HepG2 (cell line): ENCODE data around the gene TCAP. TPM values are rescaled to one million over a fixed set of nuclear protein-coding genes. Genes with fewer than 3 reads are reported as not detected.
A peak's percentile ranks its signal among the peaks of the same experiment; 100 is the strongest.

ENCODE experiments used
- ATAC-seq: fragments of 200-7000 bp; cut with Tn5 transposase; 3 replicates; pipeline ENCODE4 v1.9.1; 2020; ENCODE audit warnings: mild to moderate bottlenecking, moderate library complexity
- BruUV-seq: library from RNA; stranded (reverse); fragments of 400-500 nt; replicated peaks from 2 replicates; lab custom pipeline; 2021; lab: Mats Ljungman, UMichigan
- CTCF ChIA-PET: fragments of 300-600 bp; formaldehyde crosslinking; extraction: SDS; loops from one replicate; lab custom pipeline; 2021; ENCODE audit warnings: low total read pairs, inconsistent platforms, low intra/inter-chr PET ratio; lab: Yijun Ruan, JAX
- POLR2A ChIA-PET: fragments of 350-600 bp; sonication (Branson Sonifier 250); formaldehyde crosslinking; loops from one replicate; lab custom pipeline; 2020; ENCODE audit warnings: antibody characterized with exemption, inconsistent platforms; lab: Yijun Ruan, JAX
- DNase-seq: peaks from one replicate; pipeline ENCODE4 v3.0.0-alpha.2; 2015; ENCODE audit warnings: low spot score
- FAIRE-seq: peaks from 3 replicates; lab custom pipeline; 2011; peaks lifted over from hg19 to GRCh38; lab: Jason Lieb, UNC
- H2AFZ ChIP-seq: one replicate; pipeline ENCODE4 v1.6.1; 2011; ENCODE audit warnings: low read length, inconsistent platforms
- H3K27ac ChIP-seq: fragments of 300-600 bp; 3 replicates; pipeline ENCODE4 v1.8.0; 2011; ENCODE audit warnings: mixed run types, mild to moderate bottlenecking, mixed read lengths, low read length, inconsistent platforms; ENCODE audit not compliant: insufficient read depth; ENCODE audit errors: extremely low read length
- H3K27me3 ChIP-seq, 2 experiments: fragments of 200-600 bp in 1 of 2; 2 replicates in 1 of 2; 3 replicates in 1 of 2; pipeline versions ENCODE4 v1.6.0 to v1.8.0; 2011; ENCODE audit warnings: low read length in 2 of 2, mild to moderate bottlenecking in 2 of 2, moderate library complexity in 2 of 2, inconsistent platforms in 1 of 2; ENCODE audit not compliant: insufficient read depth in 2 of 2, control insufficient read depth in 1 of 2
- H3K36me3 ChIP-seq, 2 experiments: fragments of 200-600 bp in 1 of 2; replicated peaks in 1 of 2; 2 replicates in 1 of 2; 3 replicates in 1 of 2; pipeline versions ENCODE4 v1.5.1 to v1.8.0; 2011; ENCODE audit warnings: low read length in 2 of 2, inconsistent platforms in 1 of 2; ENCODE audit not compliant: insufficient read depth in 2 of 2, control insufficient read depth in 1 of 2
- H3K4me1 ChIP-seq: 2 replicates; pipeline ENCODE4 v1.5.1; 2012; ENCODE audit warnings: low read length, inconsistent platforms; ENCODE audit not compliant: insufficient read depth
- H3K4me2 ChIP-seq: 2 replicates; pipeline ENCODE4 v1.6.0; 2011; ENCODE audit warnings: low read depth, low read length, inconsistent platforms
- H3K4me3 ChIP-seq, 3 experiments: fragments of 200-600 bp in 1 of 3; sonication (generic), shearing (Covaris generic) in 1 of 3; replicated peaks in 1 of 3; 2 replicates each; pipeline ENCODE4 v1.5.1; 2011 to 2016; ENCODE audit warnings: low read length in 3 of 3, inconsistent platforms in 2 of 3, low read depth in 2 of 3, mild to moderate bottlenecking in 2 of 3, control low read depth in 1 of 3, mixed read lengths in 1 of 3; ENCODE audit not compliant: insufficient read depth in 1 of 3
- H3K79me2 ChIP-seq: one replicate; pipeline ENCODE4 v1.6.1; 2011; ENCODE audit warnings: low read length, inconsistent platforms; ENCODE audit not compliant: insufficient read depth
- H3K9ac ChIP-seq: 2 replicates; pipeline ENCODE4 v1.6.0; 2011; ENCODE audit warnings: mild to moderate bottlenecking, low read depth, low read length, inconsistent platforms; ENCODE audit not compliant: insufficient read depth
- H3K9me3 ChIP-seq: 2 replicates; pipeline ENCODE4 v1.5.1; 2012; ENCODE audit warnings: mild to moderate bottlenecking, low read length
- H4K20me1 ChIP-seq: 2 replicates; pipeline ENCODE4 v1.6.0; 2011; ENCODE audit warnings: inconsistent platforms, mild to moderate bottlenecking, low read length, moderate library complexity; ENCODE audit not compliant: insufficient read depth
- KDM4B ChIP-seq: sonication (generic); formaldehyde crosslinking; IDR thresholded peaks from 2 replicates; pipeline ENCODE4 v1.4.0; 2020; ENCODE audit warnings: missing genetic modification reagents
- PAX8 ChIP-seq: sonication (generic); formaldehyde crosslinking; IDR thresholded peaks from 2 replicates; pipeline ENCODE4 v1.8.0; 2022; ENCODE audit warnings: mild to moderate bottlenecking, missing genetic modification reagents, borderline replicate concordance
- SAP130 ChIP-seq: IDR thresholded peaks from 2 replicates; pipeline ENCODE4 v1.6.1; 2016; ENCODE audit warnings: low read depth
- TAF1 ChIP-seq: sonication (generic); formaldehyde crosslinking; IDR thresholded peaks from 2 replicates; pipeline ENCODE4 v1.4.0; 2020; ENCODE audit warnings: missing genetic modification reagents
- ZMAT3 ChIP-seq: sonication (generic); formaldehyde crosslinking; conservative IDR thresholded peaks from 2 replicates; pipeline ENCODE4 v1.7.0; 2021; ENCODE audit warnings: missing genetic modification reagents
- ZNF468 ChIP-seq: sonication (generic); formaldehyde crosslinking; IDR thresholded peaks from 2 replicates; pipeline ENCODE4 v1.8.0; 2022; ENCODE audit warnings: mild to moderate bottlenecking, moderate library complexity, missing genetic modification reagents
- ZNF501 ChIP-seq: sonication (generic); formaldehyde crosslinking; IDR thresholded peaks from 2 replicates; pipeline ENCODE4 v1.5.1; 2020; ENCODE audit warnings: mild to moderate bottlenecking, moderate library complexity, missing genetic modification reagents
- WGBS: methylation state at CpG from one replicate; pipeline ENCODE4 v1.1.6; 2017; ENCODE audit warnings: low lambda C conversion rate; 5-methylcytosine and 5-hydroxymethylcytosine counted together
- in situ Hi-C: cut with HindIII; loops from 2 replicates; pipeline ENCODE4 v1.10.0; 2017; ENCODE audit warnings: low pct_unique_long_range_greater_than_20kb; ENCODE audit not compliant: extremely low pct_ligation_motif_present
- intact Hi-C: fragments of 100-400 bp; cut with micrococcal nuclease; formaldehyde crosslinking; loops from one replicate; pipeline ENCODE4 v1.10.0; 2022; ENCODE audit not compliant: unreplicated experiment
- polyA plus RNA-seq, 8 experiments: library from polyadenylated mRNA; depleted of rRNA in 3 of 8; stranded (reverse) in 7 of 8; unstranded in 1 of 8; fragments of >200 nt; fragmentation: Illumina TruSeq in 4 of 8; extraction: Trizol in 4 of 8; gene quantifications; 2 replicates each; pipeline versions ENCODE4 v1.2.1 to v1.2.3, GENCODE V29; 2011 to 2016; ENCODE audit warnings: low read depth in 4 of 8, missing spikeins in 1 of 8, mixed read lengths in 1 of 8; ENCODE audit not compliant: insufficient read depth in 1 of 8
- total RNA-seq, 5 experiments: library from RNA; depleted of rRNA; stranded (reverse); fragments of >200 nt; fragmentation: Illumina TruSeq; extraction: Trizol; gene quantifications; 2 replicates each; pipeline ENCODE4 v1.2.3, GENCODE V29; 2016; ENCODE audit warnings: low read depth in 1 of 5
- TF ChIP-seq, protein P1 (sequence below): sonication (generic); formaldehyde crosslinking; IDR thresholded peaks from 2 replicates; pipeline ENCODE4 v1.4.0; 2020; ENCODE audit warnings: mild to moderate bottlenecking, missing genetic modification reagents, borderline replicate concordance
- TF ChIP-seq, protein P2 (sequence below): sonication (generic); formaldehyde crosslinking; IDR thresholded peaks from 2 replicates; pipeline ENCODE4 v1.8.1; 2023; ENCODE audit warnings: mild to moderate bottlenecking, missing genetic modification reagents, borderline replicate concordance
- TF ChIP-seq, protein P3 (sequence below): sonication (generic); formaldehyde crosslinking; IDR thresholded peaks from 2 replicates; pipeline ENCODE4 v1.4.0; 2020; ENCODE audit warnings: mild to moderate bottlenecking, missing genetic modification reagents

Gene TCAP
- total and polyA plus RNA-seq, 2 of the 13 experiments (the other 11 are each of a cell fraction or from before 2014, with no cell fraction given): 0.24 to 0.65 TPM

DNA sequence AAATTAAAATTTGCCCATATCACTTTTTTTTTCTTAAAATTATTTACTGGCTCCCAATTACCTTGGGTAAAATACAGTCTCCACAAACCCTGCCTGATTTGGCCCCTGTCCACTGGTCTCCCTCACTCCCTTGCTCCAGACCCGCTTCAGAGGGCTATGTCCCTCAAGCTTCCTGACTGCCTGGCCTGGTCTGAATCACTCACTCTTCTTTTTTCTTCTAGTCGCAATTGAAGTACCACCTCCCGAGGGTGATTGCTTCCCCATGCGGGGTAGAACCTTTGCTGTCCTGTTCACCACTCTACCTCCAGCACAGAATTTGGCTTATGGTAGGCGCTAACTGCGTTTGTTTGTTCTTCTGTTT, 23.3 kb downstream of the TCAP start:
- DNase-seq: no peak
- Histone ChIP-seq H4K20me1 (no peaks in the 10 kb centered on the region), H3K4me1 (peaks cover 36% of the 10 kb centered on the region), H3K27ac (peak overlapping the region; percentile 88), H3K27me3 (no peaks in the 10 kb centered on the region; a peak in 1 of 5 replicates), H3K9me3 (no peaks in the 10 kb centered on the region), H3K4me2 (peak overlapping the region; percentile 94), H2AFZ (no peak overlapping the region), H3K79me2 (no peaks in the 10 kb centered on the region), H3K9ac (peak overlapping the region; percentile 83), H3K36me3 (peaks cover 0 to 2% of the 10 kb centered on the region in 2 experiments; a peak in 2 of 5 replicates), H3K4me3 (peak overlapping the region; percentile 72 to 76 (median 74))
- ChIA-PET CTCF (interaction anchor here (0.6 kb wide), 1 partner anchor 33 kb away, joined by 4 read pairs; no protein-coding TSS in a partner anchor), POLR2A (interaction anchor here (0.9 to 4.9 kb wide), 17 partner anchors 8 to 488 kb away, joined by 3 to 118 read pairs (median 7); partner anchors contain the start of genes CDK12, ERBB2, MIEN1 and PNMT)
- WGBS: 5% methylated on average over 6 of the region's 6 CpGs
- ATAC-seq: peak; percentile 20
- BruUV-seq: no TSS peak
- intact Hi-C loops (no loop called here), in situ Hi-C loops (no loop called here)
- no peak for FAIRE-seq
- peak; percentile 20; the same call in 1 of the 2 replicates for TF ChIP-seq ZMAT3
- peak; percentile 72; the same call in 1 of the 2 replicates for TF ChIP-seq ZNF501 (CRISPR knock-in tag)
- no peak for TF ChIP-seq TAF1 (CRISPR knock-in tag)
- TF ChIP-seq PAX8 (CRISPR knock-in tag): 0 out of 2 replicates have a peak, but pooled peaks have one; percentile 69
- TF ChIP-seq, protein P1, sequence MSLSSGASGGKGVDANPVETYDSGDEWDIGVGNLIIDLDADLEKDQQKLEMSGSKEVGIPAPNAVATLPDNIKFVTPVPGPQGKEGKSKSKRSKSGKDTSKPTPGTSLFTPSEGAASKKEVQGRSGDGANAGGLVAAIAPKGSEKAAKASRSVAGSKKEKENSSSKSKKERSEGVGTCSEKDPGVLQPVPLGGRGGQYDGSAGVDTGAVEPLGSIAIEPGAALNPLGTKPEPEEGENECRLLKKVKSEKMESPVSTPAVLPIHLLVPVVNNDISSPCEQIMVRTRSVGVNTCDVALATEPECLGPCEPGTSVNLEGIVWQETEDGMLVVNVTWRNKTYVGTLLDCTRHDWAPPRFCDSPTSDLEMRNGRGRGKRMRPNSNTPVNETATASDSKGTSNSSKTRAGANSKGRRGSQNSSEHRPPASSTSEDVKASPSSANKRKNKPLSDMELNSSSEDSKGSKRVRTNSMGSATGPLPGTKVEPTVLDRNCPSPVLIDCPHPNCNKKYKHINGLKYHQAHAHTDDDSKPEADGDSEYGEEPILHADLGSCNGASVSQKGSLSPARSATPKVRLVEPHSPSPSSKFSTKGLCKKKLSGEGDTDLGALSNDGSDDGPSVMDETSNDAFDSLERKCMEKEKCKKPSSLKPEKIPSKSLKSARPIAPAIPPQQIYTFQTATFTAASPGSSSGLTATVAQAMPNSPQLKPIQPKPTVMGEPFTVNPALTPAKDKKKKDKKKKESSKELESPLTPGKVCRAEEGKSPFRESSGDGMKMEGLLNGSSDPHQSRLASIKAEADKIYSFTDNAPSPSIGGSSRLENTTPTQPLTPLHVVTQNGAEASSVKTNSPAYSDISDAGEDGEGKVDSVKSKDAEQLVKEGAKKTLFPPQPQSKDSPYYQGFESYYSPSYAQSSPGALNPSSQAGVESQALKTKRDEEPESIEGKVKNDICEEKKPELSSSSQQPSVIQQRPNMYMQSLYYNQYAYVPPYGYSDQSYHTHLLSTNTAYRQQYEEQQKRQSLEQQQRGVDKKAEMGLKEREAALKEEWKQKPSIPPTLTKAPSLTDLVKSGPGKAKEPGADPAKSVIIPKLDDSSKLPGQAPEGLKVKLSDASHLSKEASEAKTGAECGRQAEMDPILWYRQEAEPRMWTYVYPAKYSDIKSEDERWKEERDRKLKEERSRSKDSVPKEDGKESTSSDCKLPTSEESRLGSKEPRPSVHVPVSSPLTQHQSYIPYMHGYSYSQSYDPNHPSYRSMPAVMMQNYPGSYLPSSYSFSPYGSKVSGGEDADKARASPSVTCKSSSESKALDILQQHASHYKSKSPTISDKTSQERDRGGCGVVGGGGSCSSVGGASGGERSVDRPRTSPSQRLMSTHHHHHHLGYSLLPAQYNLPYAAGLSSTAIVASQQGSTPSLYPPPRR: peak; percentile 65; the same call in 1 of the 2 replicates
- TF ChIP-seq, protein P2, sequence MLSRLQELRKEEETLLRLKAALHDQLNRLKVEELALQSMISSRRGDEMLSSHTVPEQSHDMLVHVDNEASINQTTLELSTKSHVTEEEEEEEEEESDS (CRISPR knock-in tag): 0 out of 2 replicates have a peak, but pooled peaks have one; percentile 7
- TF ChIP-seq, protein P3, sequence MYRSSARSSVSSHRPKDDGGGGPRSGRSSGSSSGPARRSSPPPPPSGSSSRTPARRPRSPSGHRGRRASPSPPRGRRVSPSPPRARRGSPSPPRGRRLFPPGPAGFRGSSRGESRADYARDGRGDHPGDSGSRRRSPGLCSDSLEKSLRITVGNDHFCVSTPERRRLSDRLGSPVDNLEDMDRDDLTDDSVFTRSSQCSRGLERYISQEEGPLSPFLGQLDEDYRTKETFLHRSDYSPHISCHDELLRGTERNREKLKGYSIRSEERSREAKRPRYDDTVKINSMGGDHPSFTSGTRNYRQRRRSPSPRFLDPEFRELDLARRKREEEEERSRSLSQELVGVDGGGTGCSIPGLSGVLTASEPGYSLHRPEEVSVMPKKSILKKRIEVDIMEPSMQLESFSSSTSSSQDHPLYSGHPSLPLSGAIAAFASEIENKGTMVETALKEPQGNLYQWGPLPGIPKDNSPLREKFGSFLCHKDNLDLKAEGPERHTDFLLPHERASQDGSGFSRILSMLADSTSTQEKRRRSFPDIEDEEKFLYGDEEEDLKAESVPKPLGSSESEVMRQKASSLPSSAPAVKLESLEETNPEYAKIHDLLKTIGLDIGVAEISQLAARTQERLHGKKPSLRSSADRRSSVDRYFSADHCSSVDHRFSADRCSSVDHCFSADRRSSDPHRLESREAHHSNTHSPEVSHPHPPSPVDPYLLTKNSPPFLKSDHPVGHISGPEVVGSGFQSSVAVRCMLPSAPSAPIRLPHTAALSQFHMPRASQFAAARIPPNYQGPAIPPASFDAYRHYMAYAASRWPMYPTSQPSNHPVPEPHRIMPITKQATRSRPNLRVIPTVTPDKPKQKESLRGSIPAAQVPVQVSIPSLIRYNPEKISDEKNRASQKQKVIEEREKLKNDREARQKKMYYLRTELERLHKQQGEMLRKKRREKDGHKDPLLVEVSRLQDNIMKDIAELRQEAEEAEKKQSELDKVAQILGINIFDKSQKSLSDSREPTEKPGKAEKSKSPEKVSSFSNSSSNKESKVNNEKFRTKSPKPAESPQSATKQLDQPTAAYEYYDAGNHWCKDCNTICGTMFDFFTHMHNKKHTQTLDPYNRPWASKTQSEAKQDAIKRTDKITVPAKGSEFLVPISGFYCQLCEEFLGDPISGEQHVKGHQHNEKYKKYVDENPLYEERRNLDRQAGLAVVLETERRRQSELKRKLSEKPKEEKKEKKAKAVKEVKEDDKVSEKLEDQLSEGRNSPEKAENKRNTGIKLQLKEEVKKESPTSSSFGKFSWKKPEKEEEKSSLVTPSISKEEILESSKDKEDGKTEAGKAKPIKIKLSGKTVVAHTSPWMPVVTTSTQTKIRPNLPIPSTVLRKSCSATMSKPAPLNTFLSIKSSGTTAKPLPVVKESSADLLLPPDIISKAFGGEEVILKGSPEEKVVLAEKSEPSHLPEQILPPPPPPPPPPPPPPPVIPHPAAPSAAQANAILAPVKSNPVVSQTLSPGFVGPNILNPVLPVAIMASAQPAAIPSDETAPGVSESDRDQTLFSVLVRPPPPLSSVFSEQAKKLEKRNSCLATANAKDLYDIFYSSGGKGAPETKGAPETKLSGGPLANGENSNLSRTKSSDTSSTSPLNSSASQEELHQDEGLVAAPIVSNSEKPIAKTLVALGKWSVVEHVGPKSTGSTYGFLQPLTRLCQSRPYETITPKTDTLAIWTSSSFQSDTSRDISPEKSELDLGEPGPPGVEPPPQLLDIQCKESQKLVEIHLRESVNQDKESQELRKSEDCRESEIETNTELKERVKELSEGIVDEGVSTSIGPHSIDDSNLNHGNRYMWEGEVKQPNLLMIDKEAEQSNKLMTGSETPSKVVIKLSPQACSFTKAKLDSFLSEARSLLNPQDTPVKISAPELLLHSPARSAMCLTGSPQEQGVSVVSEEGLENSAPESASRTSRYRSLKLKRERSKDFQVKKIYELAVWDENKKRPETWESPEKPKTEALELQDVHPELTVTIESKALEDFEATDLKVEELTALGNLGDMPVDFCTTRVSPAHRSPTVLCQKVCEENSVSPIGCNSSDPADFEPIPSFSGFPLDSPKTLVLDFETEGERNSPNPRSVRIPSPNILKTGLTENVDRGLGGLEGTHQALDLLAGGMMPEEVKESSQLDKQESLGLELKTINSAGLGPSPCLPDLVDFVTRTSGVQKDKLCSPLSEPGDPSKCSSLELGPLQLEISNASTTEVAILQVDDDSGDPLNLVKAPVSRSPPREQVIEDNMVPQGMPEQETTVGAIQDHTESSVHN: 0 out of 2 replicates have a peak, but pooled peaks have one; percentile 42
- peak; percentile 38; the same call in 1 of the 2 replicates for TF ChIP-seq ZNF468
- no peak for TF ChIP-seq KDM4B (CRISPR knock-in tag)
- 0 out of 2 replicates have a peak, but pooled peaks have one; percentile 9 for TF ChIP-seq SAP130 (CRISPR knock-in tag)
